Panc1 (cell line): Measurements from ENCODE around the gene ROGDI. TPM values are rescaled to one million over a fixed set of nuclear protein-coding genes. Genes with fewer than 3 reads are reported as not detected.

Experiments
- ATAC-seq: fragments of 200-7000 bp; cut with Tn5 transposase; 2 replicates; pipeline ENCODE4 v1.9.1; 2020; ENCODE audit warnings: mild to moderate bottlenecking, moderate library complexity
- BruUV-seq: library from RNA; stranded (reverse); fragments of 400-500 nt; replicated peaks from 2 replicates; lab custom pipeline; 2021; lab: Mats Ljungman, UMichigan
- CTCF ChIA-PET: fragments of 300-600 bp; sonication (Branson Sonifier 250); formaldehyde crosslinking; loops from one replicate; lab custom pipeline; 2022; ENCODE audit warnings: antibody characterized with exemption; lab: Charles Lee
- POLR2A ChIA-PET: fragments of 300-600 bp; sonication (Branson Sonifier 250); formaldehyde crosslinking; loops from one replicate; lab custom pipeline; 2022; ENCODE audit warnings: antibody characterized with exemption; lab: Charles Lee
- DNase-seq: peaks from one replicate; pipeline ENCODE4 v3.0.0-alpha.2; 2010; ENCODE audit warnings: low read depth, low spot score
- H3K27ac ChIP-seq: 2 replicates; pipeline ENCODE4 v1.5.1; 2011; ENCODE audit warnings: mild to moderate bottlenecking, low read length, inconsistent platforms
- H3K27me3 ChIP-seq: fragments of 200-500 bp; sonication (Bioruptor generic); 2 replicates; pipeline ENCODE4 v1.6.0; 2014; ENCODE audit warnings: low read length, inconsistent platforms; ENCODE audit not compliant: control insufficient read depth, insufficient read depth
- H3K36me3 ChIP-seq: fragments of 200-500 bp; sonication (Bioruptor generic); 2 replicates; pipeline ENCODE4 v1.5.1; 2014; ENCODE audit warnings: inconsistent platforms, mild to moderate bottlenecking, low read length, moderate library complexity; ENCODE audit not compliant: control insufficient read depth, insufficient read depth
- H3K4me1 ChIP-seq: 2 replicates; pipeline ENCODE4 v1.5.1; 2011; ENCODE audit warnings: inconsistent platforms, mild to moderate bottlenecking, low read length, moderate library complexity; ENCODE audit not compliant: control insufficient read depth, insufficient read depth
- H3K4me3 ChIP-seq, 2 experiments: 2 replicates each; pipeline ENCODE4 v1.5.1; 2011 to 2012; ENCODE audit warnings: low read depth in 2 of 2, low read length in 2 of 2, mild to moderate bottlenecking in 2 of 2, inconsistent platforms in 1 of 2, moderate library complexity in 1 of 2
- H3K9me3 ChIP-seq: fragments of 200-500 bp; sonication (Bioruptor generic); 2 replicates; pipeline ENCODE4 v1.5.1; 2014; ENCODE audit warnings: low read depth, mild to moderate bottlenecking, inconsistent platforms, low read length, moderate library complexity; ENCODE audit not compliant: control insufficient read depth, insufficient read depth
- POLR2AphosphoS5 ChIP-seq: IDR thresholded peaks from 2 replicates; pipeline ENCODE4 v1.6.1; 2012; ENCODE audit warnings: mild to moderate bottlenecking, low read depth, low read length, moderate library complexity
- SIN3A ChIP-seq: IDR thresholded peaks from 2 replicates; pipeline ENCODE4 v1.6.1; 2012; ENCODE audit warnings: low read depth, mild to moderate bottlenecking, low read length, moderate library complexity, borderline replicate concordance; ENCODE audit not compliant: insufficient read depth
- TCF7L2 ChIP-seq: IDR thresholded peaks from 2 replicates; pipeline ENCODE4 v1.6.1; 2011; ENCODE audit warnings: mild to moderate bottlenecking, low read depth, low read length, inconsistent platforms
- in situ Hi-C: cut with HindIII; loops from 2 replicates; pipeline ENCODE4 v1.10.0; 2016; ENCODE audit warnings: low sequenced_read_pairs, low pct_unique_long_range_greater_than_20kb
- intact Hi-C: fragments of 100-400 bp; cut with micrococcal nuclease; formaldehyde crosslinking; loops from one replicate; pipeline ENCODE4 v1.10.0; 2022; ENCODE audit not compliant: unreplicated experiment
- total RNA-seq: library from RNA; stranded (reverse); gene quantifications from one replicate; pipeline ENCODE4 v1.2.1, GENCODE V29; 2021; ENCODE audit not compliant: unreplicated experiment
- TF ChIP-seq, protein P1 (sequence below): fragments of 450-650 bp; IDR thresholded peaks from 2 replicates; pipeline ENCODE4 v1.5.1; 2017; ENCODE audit warnings: mild to moderate bottlenecking
- TF ChIP-seq, protein P2 (sequence below), 2 experiments: IDR thresholded peaks; 2 replicates each; pipeline ENCODE4 v1.6.1; 2011 to 2012; ENCODE audit warnings: low read depth in 2 of 2, control low read depth in 1 of 2, low read length in 1 of 2, mild to moderate bottlenecking in 1 of 2, moderate library complexity in 1 of 2; ENCODE audit not compliant: insufficient read depth in 1 of 2

Gene ROGDI
- total RNA-seq, 1 experiment from 2014 or later, result 31.9 TPM

DNA sequence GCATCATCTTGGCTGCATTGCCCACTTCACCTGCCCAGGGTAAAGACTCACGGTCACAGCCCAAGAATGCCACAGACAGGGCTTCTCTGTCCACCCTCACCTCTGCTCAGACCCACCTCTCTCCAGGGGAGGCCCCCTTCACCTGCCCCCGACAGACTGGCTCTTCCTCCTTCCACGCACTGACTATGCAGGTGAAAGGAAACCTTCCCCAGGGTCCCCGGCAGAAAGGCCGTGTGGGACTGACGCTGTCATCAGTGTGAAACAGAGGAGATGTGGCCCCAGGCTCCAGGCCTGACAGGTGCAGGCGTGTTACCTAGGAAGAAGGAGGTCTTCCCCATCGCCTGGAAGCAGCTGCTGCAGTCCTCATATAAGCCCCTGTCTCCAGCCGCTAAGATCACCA, 9.3 kb upstream of the ROGDI start:
- in situ Hi-C loops, result loop anchor here (10.0 kb wide), 1 partner anchor 53 kb away; no protein-coding TSS in a partner anchor
- BruUV-seq, result no TSS peak
- no peak overlapping the region for H3K4me3 ChIP-seq
- no peak for DNase-seq
- peaks cover 12% of the 10 kb centered on the region for H3K36me3 ChIP-seq
- TF ChIP-seq, protein P1, sequence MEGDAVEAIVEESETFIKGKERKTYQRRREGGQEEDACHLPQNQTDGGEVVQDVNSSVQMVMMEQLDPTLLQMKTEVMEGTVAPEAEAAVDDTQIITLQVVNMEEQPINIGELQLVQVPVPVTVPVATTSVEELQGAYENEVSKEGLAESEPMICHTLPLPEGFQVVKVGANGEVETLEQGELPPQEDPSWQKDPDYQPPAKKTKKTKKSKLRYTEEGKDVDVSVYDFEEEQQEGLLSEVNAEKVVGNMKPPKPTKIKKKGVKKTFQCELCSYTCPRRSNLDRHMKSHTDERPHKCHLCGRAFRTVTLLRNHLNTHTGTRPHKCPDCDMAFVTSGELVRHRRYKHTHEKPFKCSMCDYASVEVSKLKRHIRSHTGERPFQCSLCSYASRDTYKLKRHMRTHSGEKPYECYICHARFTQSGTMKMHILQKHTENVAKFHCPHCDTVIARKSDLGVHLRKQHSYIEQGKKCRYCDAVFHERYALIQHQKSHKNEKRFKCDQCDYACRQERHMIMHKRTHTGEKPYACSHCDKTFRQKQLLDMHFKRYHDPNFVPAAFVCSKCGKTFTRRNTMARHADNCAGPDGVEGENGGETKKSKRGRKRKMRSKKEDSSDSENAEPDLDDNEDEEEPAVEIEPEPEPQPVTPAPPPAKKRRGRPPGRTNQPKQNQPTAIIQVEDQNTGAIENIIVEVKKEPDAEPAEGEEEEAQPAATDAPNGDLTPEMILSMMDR, result no peak
- TF ChIP-seq, protein P2, sequence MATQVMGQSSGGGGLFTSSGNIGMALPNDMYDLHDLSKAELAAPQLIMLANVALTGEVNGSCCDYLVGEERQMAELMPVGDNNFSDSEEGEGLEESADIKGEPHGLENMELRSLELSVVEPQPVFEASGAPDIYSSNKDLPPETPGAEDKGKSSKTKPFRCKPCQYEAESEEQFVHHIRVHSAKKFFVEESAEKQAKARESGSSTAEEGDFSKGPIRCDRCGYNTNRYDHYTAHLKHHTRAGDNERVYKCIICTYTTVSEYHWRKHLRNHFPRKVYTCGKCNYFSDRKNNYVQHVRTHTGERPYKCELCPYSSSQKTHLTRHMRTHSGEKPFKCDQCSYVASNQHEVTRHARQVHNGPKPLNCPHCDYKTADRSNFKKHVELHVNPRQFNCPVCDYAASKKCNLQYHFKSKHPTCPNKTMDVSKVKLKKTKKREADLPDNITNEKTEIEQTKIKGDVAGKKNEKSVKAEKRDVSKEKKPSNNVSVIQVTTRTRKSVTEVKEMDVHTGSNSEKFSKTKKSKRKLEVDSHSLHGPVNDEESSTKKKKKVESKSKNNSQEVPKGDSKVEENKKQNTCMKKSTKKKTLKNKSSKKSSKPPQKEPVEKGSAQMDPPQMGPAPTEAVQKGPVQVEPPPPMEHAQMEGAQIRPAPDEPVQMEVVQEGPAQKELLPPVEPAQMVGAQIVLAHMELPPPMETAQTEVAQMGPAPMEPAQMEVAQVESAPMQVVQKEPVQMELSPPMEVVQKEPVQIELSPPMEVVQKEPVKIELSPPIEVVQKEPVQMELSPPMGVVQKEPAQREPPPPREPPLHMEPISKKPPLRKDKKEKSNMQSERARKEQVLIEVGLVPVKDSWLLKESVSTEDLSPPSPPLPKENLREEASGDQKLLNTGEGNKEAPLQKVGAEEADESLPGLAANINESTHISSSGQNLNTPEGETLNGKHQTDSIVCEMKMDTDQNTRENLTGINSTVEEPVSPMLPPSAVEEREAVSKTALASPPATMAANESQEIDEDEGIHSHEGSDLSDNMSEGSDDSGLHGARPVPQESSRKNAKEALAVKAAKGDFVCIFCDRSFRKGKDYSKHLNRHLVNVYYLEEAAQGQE (IDR thresholded peaks at IDR 0.05; ENCODE audit: insufficient read depth in 1 of 2, low read depth in 2 of 2, low read length in 1 of 2), result no peak
- TF ChIP-seq TCF7L2 (no peak), POLR2AphosphoS5 (no peak), SIN3A (no peak)
- CTCF ChIA-PET, result no interaction called here
- no peaks in the 10 kb centered on the region for H3K9me3 ChIP-seq
- no peak overlapping the region for H3K27ac ChIP-seq
- intact Hi-C loops, result no loop called here
- H3K27me3 ChIP-seq, result no peaks in the 10 kb centered on the region
- POLR2A ChIA-PET, result interaction anchor here (0.7 kb wide), 1 partner anchor 13 kb away, joined by 4 read pairs; no protein-coding TSS in a partner anchor
- H3K4me1 ChIP-seq, result no peaks in the 10 kb centered on the region
- ATAC-seq, result peak; percentile 51

DNA sequence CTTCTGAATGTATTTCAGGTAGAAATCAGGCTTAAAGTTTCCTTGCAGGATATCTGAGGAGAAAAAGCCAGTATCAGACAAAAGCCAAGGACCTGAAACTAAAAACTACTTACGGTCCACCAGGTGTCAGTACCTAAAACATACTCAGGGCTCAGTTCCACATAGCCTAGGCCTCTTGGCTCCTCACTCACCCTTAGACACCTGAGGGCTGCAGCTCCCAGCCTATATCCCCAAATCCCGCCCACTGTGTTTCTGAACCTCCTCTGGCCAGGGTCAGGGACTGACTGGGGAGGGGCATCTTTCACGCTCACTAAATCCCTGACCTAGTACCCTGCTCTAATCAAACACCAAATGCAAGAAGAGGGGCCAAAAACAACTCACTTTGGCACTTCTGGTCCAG, 8.8 kb upstream of the ROGDI start:
- in situ Hi-C loops (loop anchor here (10.0 kb wide), 1 partner anchor 54 kb away; no protein-coding TSS in a partner anchor), intact Hi-C loops (no loop called here)
- peaks cover 12% of the 10 kb centered on the region for H3K36me3 ChIP-seq
- no peaks in the 10 kb centered on the region for H3K27me3 ChIP-seq
- peak; percentile 57 for ATAC-seq
- DNase-seq, result no peak
- CTCF ChIA-PET, result interaction anchor here (0.8 kb wide), 1 partner anchor 146 kb away, joined by 8 read pairs; no protein-coding TSS in a partner anchor
- no TSS peak for BruUV-seq
- TF ChIP-seq, protein P1, result no peak
- TF ChIP-seq, protein P2 (IDR thresholded peaks at IDR 0.05; ENCODE audit: insufficient read depth in 1 of 2, low read depth in 2 of 2, low read length in 1 of 2), result no peak
- TF ChIP-seq TCF7L2, result no peak
- TF ChIP-seq SIN3A, result no peak
- TF ChIP-seq POLR2AphosphoS5, result no peak
- H3K27ac ChIP-seq, result no peak overlapping the region
- POLR2A ChIA-PET, result no interaction called here
- H3K4me1 ChIP-seq, result no peaks in the 10 kb centered on the region
- H3K4me3 ChIP-seq, result no peak overlapping the region
- no peaks in the 10 kb centered on the region for H3K9me3 ChIP-seq
